Heart right ventricle (tissue), 16 donors: ENCODE data around the gene CYP27B1. TPM values are rescaled to one million over a fixed set of nuclear protein-coding genes. Genes with fewer than 3 reads are reported as not detected.

Experiments
- ATAC-seq, 8 donors: fragments of 200-7000 bp; cut with Tn5 transposase; one replicate each; pipeline ENCODE4 v1.9.1; 2020; ENCODE audit warnings: mild to moderate bottlenecking in 8 of 8, moderate library complexity in 8 of 8, moderate number of reproducible peaks in 1 of 8
- DNase-seq, 2 donors: peaks; one replicate each; pipeline ENCODE4 v3.0.0-alpha.2; 2020
- H3K27ac ChIP-seq, 10 donors: fragments of 200-600 bp; sonication (generic) in 2 of 10; one replicate each; pipeline versions ENCODE4 v1.5.0 to v1.8.0; 2020 to 2022; ENCODE audit warnings: mild to moderate bottlenecking in 3 of 10
- H3K27me3 ChIP-seq, 7 donors: fragments of 200-600 bp; one replicate each; pipeline ENCODE4 v1.8.0; 2021 to 2022; ENCODE audit warnings: mild to moderate bottlenecking in 2 of 7
- H3K36me3 ChIP-seq, 9 donors: fragments of 200-600 bp; sonication (generic) in 1 of 9; one replicate each; pipeline versions ENCODE4 v1.5.0 to v1.8.0; 2020 to 2022; ENCODE audit warnings: mild to moderate bottlenecking in 2 of 9
- H3K4me1 ChIP-seq, 9 donors: fragments of 200-600 bp; sonication (generic) in 1 of 9; one replicate each; pipeline versions ENCODE4 v1.5.0 to v1.8.0; 2020 to 2022; ENCODE audit warnings: mild to moderate bottlenecking in 4 of 9
- H3K4me3 ChIP-seq, 10 donors: fragments of 200-600 bp; sonication (generic) in 2 of 10; one replicate each; pipeline versions ENCODE4 v1.5.0 to v1.8.0; 2020 to 2022; ENCODE audit warnings: mild to moderate bottlenecking in 7 of 10, moderate library complexity in 2 of 10
- H3K9me3 ChIP-seq, 11 donors: fragments of 200-600 bp in 10 of 11; sonication (generic) in 2 of 11; one replicate each; pipeline versions ENCODE4 v1.5.0 to v1.8.0; 2013 to 2022; ENCODE audit warnings: mild to moderate bottlenecking in 2 of 11, control low read depth in 1 of 11, moderate library complexity in 1 of 11
- CTCF ChIP-seq, 9 donors: fragments of 200-600 bp; sonication (generic) in 2 of 9; IDR thresholded peaks; one replicate each; pipeline versions ENCODE4 v1.5.0 to v1.8.0; 2021 to 2022; ENCODE audit warnings: antibody characterized with exemption in 9 of 9, mild to moderate bottlenecking in 5 of 9, moderate library complexity in 1 of 9
- WGBS, 2 donors: extraction: QIAGEN DNeasy Blood & Tissue Kit; methylation state at CpG; one replicate each; pipeline ENCODE4 v1.1.7; 2013; ENCODE audit warnings: inconsistent platforms in 1 of 2; 5-methylcytosine and 5-hydroxymethylcytosine counted together
- intact Hi-C, 10 donors: fragments of 100-400 bp; cut with DNase I; formaldehyde crosslinking; loops; one replicate each; pipeline versions ENCODE4 v1.11.1 to v1.14.2; 2022
- polyA plus RNA-seq, 2 donors: library from polyadenylated mRNA; stranded (reverse); fragments of 200-250 nt; gene quantifications; one replicate each; pipeline ENCODE4 v1.2.3, GENCODE V29; 2013
- total RNA-seq, 10 donors: library from RNA; stranded (reverse); fragmentation: NEBNext Ultra II Directional in 3 of 10; extraction: Animal tissue kit (Norgen Biotek cat#: 25700) in 3 of 10; gene quantifications; one replicate each; pipeline versions ENCODE4 v1.2.1 to v1.2.4, GENCODE V29; 2021 to 2023
- donor health status: Arrhythmogenic right ventricular cardiomyopathy.
- donor health status: ischemic (EF 13 %, LVEDD 7.1; RV severe dilation, severe dysfunction).
- donor health status: healthy with polysubstance abuse.
- donor health status: DM: no; HTN: yes; CAD: no.
- donor health status: DM: no; HTN: no; CAD: no.
- donor health status: ischemic (EF 25% LVEDD 6.9; RV normal size, moderate dysfunction).
- donor health status: ischemic (EF 25% LVEDD 5.7; RV mildly dilated, moderate dysfunction).
- donor health status: healthy.
- donor health status: DM: yes; HTN: yes; CAD: no.
- donor health status: Ischemic cardiomyopathy.
- donor health status: ischemic (EF 35%, LVEDD 5.7; RV mildly dilated, moderate dysfunction).
- donor health status: nonischemic (EF 11% LVEDD 7.7; RV severe dilation, severe dysfunction).
- donor health status: DM: yes; HTN: yes; CAD: no.
- donor health status: PGD.
- donor health status: ischemic (EF 29% LVEDD 5.4; RV normal size, mild dysfunction).
- donor health status: nonischemic (EF 23%, LVEDD 6.1; RV moderate dilation, normal function).

The CYP27B1 gene
- total and polyA plus RNA-seq, 12 donors: 0.14 to 0.95 (median 0.81) TPM; not detected in 9

GRCh38 chr12:57737467-57738460, 29.1 kb downstream of the CYP27B1 start:
- 3 to 12% methylated on average over 67 to 110 of the region's 110 CpGs for WGBS, 2 donors
- ATAC-seq: peak in 2 of 8 donors; percentile 4 to 13
- Histone ChIP-seq H3K27ac (peak overlapping the region; percentile 7 to 77 (median 47)), H3K36me3 (peaks cover 0 to 33% (median 0%) of the 10 kb centered on the region in 9 donors), H3K4me3 (peak overlapping the region; percentile 25 to 56 (median 50)), H3K27me3 (peaks cover 13 to 84% (median 72%) of the 10 kb centered on the region in 7 donors), H3K9me3 (no peaks in the 10 kb centered on the region), H3K4me1 (peaks cover 19 to 65% (median 34%) of the 10 kb centered on the region in 9 donors)
- TF ChIP-seq CTCF (IDR thresholded peaks at IDR 0.05): peak in 7 of 9 donors; percentile 18 to 56 (median 33)
- no peak for DNase-seq
- intact Hi-C loops: no loop called here

GRCh38 chr12:57736741-57737466, 30.0 kb downstream of the CYP27B1 start:
- intact Hi-C loops: no loop called here
- Histone ChIP-seq H3K36me3 (peaks cover 0 to 41% (median 0%) of the 10 kb centered on the region in 9 donors), H3K4me3 (peak overlapping the region; percentile 25 to 56 (median 50)), H3K4me1 (peaks cover 19 to 58% (median 34%) of the 10 kb centered on the region in 9 donors), H3K9me3 (no peaks in the 10 kb centered on the region), H3K27ac (peak overlapping the region; percentile 4 to 77 (median 47)), H3K27me3 (peaks cover 13 to 89% (median 75%) of the 10 kb centered on the region in 7 donors)
- DNase-seq: no peak
- no peak for ATAC-seq
- no peak for TF ChIP-seq CTCF (IDR thresholded peaks at IDR 0.05)
- WGBS, 2 donors: 9 to 10% methylated on average over 28 to 31 of the region's 31 CpGs

- peak in 6 of 9 donors; percentile 7 to 55 (median 42) for TF ChIP-seq CTCF (IDR thresholded peaks at IDR 0.05)
- peak overlapping the region; percentile 16 to 56 (median 50) for H3K4me3 ChIP-seq
- peaks cover 13 to 97% (median 75%) of the 10 kb centered on the region in 7 donors for H3K27me3 ChIP-seq
- intact Hi-C loops: no loop called here
- peaks cover 0 to 49% (median 0%) of the 10 kb centered on the region in 9 donors for H3K36me3 ChIP-seq
- H3K9me3 ChIP-seq: no peaks in the 10 kb centered on the region
- H3K4me1 ChIP-seq: peaks cover 19 to 51% (median 34%) of the 10 kb centered on the region in 9 donors
- ATAC-seq: peak; percentile 32 to 76 (median 50)
- peak overlapping the region in 8 of 10 donors; percentile 4 to 77 (median 47) for H3K27ac ChIP-seq
- WGBS, 2 donors: 5 to 6% methylated on average over 49 of the region's 49 CpGs
- peak; percentile 53 to 61 for DNase-seq
Observed at GRCh38 chr12:57735952-57736740, 30.7 kb downstream of the CYP27B1 start.
